ENCODE results near the gene FIGLA.

DNA sequence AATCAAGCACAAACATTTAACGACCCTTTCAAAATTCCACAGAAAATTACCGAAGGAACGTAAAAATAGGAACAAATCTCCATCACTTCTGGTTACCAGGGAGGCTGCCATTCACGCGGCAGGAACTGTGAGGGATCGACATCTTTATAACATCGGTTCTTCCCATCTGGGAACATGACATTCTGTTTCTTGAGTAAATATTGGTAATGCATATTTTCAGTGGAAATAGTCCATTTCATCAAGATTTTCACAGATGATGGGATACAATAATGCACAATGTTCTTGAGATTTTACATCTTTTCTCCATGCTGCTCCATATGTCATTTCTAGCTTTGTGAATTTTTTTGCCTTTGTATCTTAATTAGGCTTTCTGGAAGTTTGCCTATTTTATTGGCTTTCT is 32.5 kb downstream of the FIGLA start:
- TF ChIP-seq, protein P1, sequence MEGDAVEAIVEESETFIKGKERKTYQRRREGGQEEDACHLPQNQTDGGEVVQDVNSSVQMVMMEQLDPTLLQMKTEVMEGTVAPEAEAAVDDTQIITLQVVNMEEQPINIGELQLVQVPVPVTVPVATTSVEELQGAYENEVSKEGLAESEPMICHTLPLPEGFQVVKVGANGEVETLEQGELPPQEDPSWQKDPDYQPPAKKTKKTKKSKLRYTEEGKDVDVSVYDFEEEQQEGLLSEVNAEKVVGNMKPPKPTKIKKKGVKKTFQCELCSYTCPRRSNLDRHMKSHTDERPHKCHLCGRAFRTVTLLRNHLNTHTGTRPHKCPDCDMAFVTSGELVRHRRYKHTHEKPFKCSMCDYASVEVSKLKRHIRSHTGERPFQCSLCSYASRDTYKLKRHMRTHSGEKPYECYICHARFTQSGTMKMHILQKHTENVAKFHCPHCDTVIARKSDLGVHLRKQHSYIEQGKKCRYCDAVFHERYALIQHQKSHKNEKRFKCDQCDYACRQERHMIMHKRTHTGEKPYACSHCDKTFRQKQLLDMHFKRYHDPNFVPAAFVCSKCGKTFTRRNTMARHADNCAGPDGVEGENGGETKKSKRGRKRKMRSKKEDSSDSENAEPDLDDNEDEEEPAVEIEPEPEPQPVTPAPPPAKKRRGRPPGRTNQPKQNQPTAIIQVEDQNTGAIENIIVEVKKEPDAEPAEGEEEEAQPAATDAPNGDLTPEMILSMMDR (IDR thresholded peaks at IDR 0.05 in 2 of 3, conservative IDR thresholded peaks at IDR 0.05 in 1 of 3; ENCODE audit: borderline replicate concordance in 1 of 3, insufficient read depth in 1 of 3, low read depth in 2 of 3, low read length in 2 of 3): no peak
- TF ChIP-seq EZH2 (IDR thresholded peaks at IDR 0.05) (no peak), POLR2AphosphoS5 (IDR thresholded peaks at IDR 0.05; ENCODE audit: low read depth, low read length) (no peak), EZH2phosphoT487 (IDR thresholded peaks at IDR 0.05; ENCODE audit: borderline replicate concordance) (no peak), MAX (IDR thresholded peaks at IDR 0.05) (no peak), ZFX (IDR thresholded peaks at IDR 0.05) (no peak), POLR2A (IDR thresholded peaks at IDR 0.05; ENCODE audit: borderline replicate concordance, extremely low read depth, insufficient read depth, insufficient read length) (no peak), CBX3 (IDR thresholded peaks at IDR 0.05; ENCODE audit: low read depth) (no peak), YY1 (IDR thresholded peaks at IDR 0.05; ENCODE audit: extremely low read depth, insufficient replicate concordance, low read depth, low read length) (no peak), EGR1 (IDR thresholded peaks at IDR 0.05; ENCODE audit: low read depth) (no peak)
